OCI-LY1 (cell line): ENCODE measurements around the gene PXK.
A peak's percentile ranks its signal among the peaks of the same experiment; 100 is the strongest.

Experiments
- H2AFZ ChIP-seq: fragments of 200-600 bp; sonication (generic), shearing (Covaris generic); 2 replicates; pipeline ENCODE4 v1.6.0; 2014; ENCODE audit warnings: antibody characterized with exemption, mild to moderate bottlenecking, low read length
- H3F3A ChIP-seq: fragments of 200-600 bp; sonication (generic), shearing (Covaris generic); 2 replicates; pipeline ENCODE4 v1.6.0; 2014; ENCODE audit warnings: mild to moderate bottlenecking, antibody characterized with exemption, low read length, moderate library complexity; ENCODE audit not compliant: insufficient read depth
- H3K27ac ChIP-seq: fragments of 200-600 bp; sonication (generic); 2 replicates; pipeline ENCODE4 v1.5.1; 2014; ENCODE audit warnings: low read length, mixed run types, mild to moderate bottlenecking, low read depth; ENCODE audit not compliant: poor library complexity, severe bottlenecking
- H3K27me3 ChIP-seq: fragments of 200-600 bp; sonication (generic); 2 replicates; pipeline ENCODE4 v1.6.0; 2014; ENCODE audit warnings: antibody characterized with exemption, mild to moderate bottlenecking, low read length, moderate library complexity; ENCODE audit not compliant: insufficient read depth
- H3K36me3 ChIP-seq: fragments of 200-600 bp; sonication (generic); 2 replicates; pipeline ENCODE4 v1.6.1; 2014; ENCODE audit warnings: mild to moderate bottlenecking, antibody characterized with exemption, low read length, moderate library complexity, mixed read lengths; ENCODE audit not compliant: insufficient read depth
- H3K4me1 ChIP-seq: fragments of 200-600 bp; sonication (generic); 2 replicates; pipeline ENCODE4 v1.5.1; 2014; ENCODE audit warnings: mild to moderate bottlenecking, low read length, moderate library complexity; ENCODE audit not compliant: insufficient read depth, severe bottlenecking
- H3K4me2 ChIP-seq: fragments of 200-600 bp; sonication (generic), shearing (Covaris generic); 2 replicates; pipeline ENCODE4 v1.6.1; 2014; ENCODE audit warnings: low read length
- H3K4me3 ChIP-seq: fragments of 200-600 bp; sonication (generic); 2 replicates; pipeline ENCODE4 v1.5.1; 2014; ENCODE audit warnings: low read length, low read depth, mild to moderate bottlenecking, mixed read lengths; ENCODE audit not compliant: poor library complexity, severe bottlenecking
- H3K79me2 ChIP-seq: fragments of 200-600 bp; shearing (Covaris generic); 2 replicates; pipeline ENCODE4 v1.6.1; 2016; ENCODE audit warnings: mixed run types, low read length, mixed read lengths; ENCODE audit not compliant: insufficient read depth
- H3K9ac ChIP-seq: fragments of 200-600 bp; sonication (generic), shearing (Covaris generic); 2 replicates; pipeline ENCODE4 v1.6.1; 2014; ENCODE audit warnings: mild to moderate bottlenecking, low read length, mixed read lengths
- H3K9me2 ChIP-seq: fragments of 200-600 bp; sonication (generic), shearing (Covaris generic); 2 replicates; pipeline ENCODE4 v1.6.1; 2014; ENCODE audit warnings: low read depth, mild to moderate bottlenecking, low read length, mixed read lengths
- H3K9me3 ChIP-seq: fragments of 200-600 bp; shearing (Covaris generic); 2 replicates; pipeline ENCODE4 v1.6.1; 2014; ENCODE audit warnings: low read length, mixed read lengths
- H4K20me1 ChIP-seq: fragments of 200-600 bp; sonication (generic), shearing (Covaris generic); 2 replicates; pipeline ENCODE4 v1.6.0; 2016; ENCODE audit warnings: mild to moderate bottlenecking, low read length; ENCODE audit not compliant: insufficient read depth
- EZH2 ChIP-seq: fragments of 200-600 bp; sonication (generic), shearing (Covaris generic); IDR thresholded peaks from 2 replicates; pipeline ENCODE4 v1.8.0; 2017; ENCODE audit warnings: borderline replicate concordance, mixed run types, mild to moderate bottlenecking, antibody characterized with exemption, low read length, moderate library complexity, mixed read lengths
- TF ChIP-seq, protein P1 (sequence below): fragments of 200-600 bp; sonication (generic), shearing (Covaris generic); IDR thresholded peaks from 2 replicates; pipeline ENCODE4 v1.5.1; 2017; ENCODE audit warnings: mild to moderate bottlenecking, antibody characterized with exemption, low read length, moderate library complexity, mixed read lengths

The PXK gene

DNA sequence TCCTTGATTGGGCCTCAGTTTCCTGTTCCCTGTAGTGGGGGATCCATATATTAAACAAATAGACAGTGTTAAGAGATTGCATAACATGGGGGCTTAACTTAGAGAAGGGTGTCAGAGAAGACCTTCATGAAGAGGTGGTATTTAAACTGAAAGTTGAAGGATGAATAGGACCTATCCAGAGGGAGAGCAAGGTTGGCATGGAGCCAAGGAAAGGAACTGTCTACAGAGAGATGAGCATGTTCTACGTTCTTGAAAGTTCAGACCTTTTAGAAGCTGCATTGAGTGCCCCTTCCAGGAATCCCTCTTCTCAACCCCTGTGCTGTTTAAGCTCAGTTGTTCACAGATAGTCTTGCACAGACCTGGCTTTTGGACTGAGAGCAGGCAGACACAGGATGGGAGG, 24.0 kb upstream of the PXK start:
- H3K79me2 ChIP-seq, result peaks cover 31% of the 10 kb centered on the region
- H2AFZ ChIP-seq, result no peak overlapping the region
- H3K4me2 ChIP-seq, result 0 out of 2 replicates have a peak overlapping the region, but pooled peaks have one; percentile 90
- no peaks in the 10 kb centered on the region for H3K27me3 ChIP-seq
- H3K27ac ChIP-seq, result no peak overlapping the region
- no peaks in the 10 kb centered on the region for H3K9me2 ChIP-seq
- no peaks in the 10 kb centered on the region for H3K9me3 ChIP-seq
- no peak overlapping the region for H3K4me3 ChIP-seq
- H3F3A ChIP-seq, result no peaks in the 10 kb centered on the region
- peaks cover 20% of the 10 kb centered on the region for H3K4me1 ChIP-seq
- peaks cover 54% of the 10 kb centered on the region for H3K36me3 ChIP-seq
- no peaks in the 10 kb centered on the region for H4K20me1 ChIP-seq
- TF ChIP-seq, protein P1, sequence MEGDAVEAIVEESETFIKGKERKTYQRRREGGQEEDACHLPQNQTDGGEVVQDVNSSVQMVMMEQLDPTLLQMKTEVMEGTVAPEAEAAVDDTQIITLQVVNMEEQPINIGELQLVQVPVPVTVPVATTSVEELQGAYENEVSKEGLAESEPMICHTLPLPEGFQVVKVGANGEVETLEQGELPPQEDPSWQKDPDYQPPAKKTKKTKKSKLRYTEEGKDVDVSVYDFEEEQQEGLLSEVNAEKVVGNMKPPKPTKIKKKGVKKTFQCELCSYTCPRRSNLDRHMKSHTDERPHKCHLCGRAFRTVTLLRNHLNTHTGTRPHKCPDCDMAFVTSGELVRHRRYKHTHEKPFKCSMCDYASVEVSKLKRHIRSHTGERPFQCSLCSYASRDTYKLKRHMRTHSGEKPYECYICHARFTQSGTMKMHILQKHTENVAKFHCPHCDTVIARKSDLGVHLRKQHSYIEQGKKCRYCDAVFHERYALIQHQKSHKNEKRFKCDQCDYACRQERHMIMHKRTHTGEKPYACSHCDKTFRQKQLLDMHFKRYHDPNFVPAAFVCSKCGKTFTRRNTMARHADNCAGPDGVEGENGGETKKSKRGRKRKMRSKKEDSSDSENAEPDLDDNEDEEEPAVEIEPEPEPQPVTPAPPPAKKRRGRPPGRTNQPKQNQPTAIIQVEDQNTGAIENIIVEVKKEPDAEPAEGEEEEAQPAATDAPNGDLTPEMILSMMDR, result no peak
- TF ChIP-seq EZH2, result no peak
- peak overlapping the region; percentile 30; the same call in 1 of the 2 replicates for H3K9ac ChIP-seq

DNA sequence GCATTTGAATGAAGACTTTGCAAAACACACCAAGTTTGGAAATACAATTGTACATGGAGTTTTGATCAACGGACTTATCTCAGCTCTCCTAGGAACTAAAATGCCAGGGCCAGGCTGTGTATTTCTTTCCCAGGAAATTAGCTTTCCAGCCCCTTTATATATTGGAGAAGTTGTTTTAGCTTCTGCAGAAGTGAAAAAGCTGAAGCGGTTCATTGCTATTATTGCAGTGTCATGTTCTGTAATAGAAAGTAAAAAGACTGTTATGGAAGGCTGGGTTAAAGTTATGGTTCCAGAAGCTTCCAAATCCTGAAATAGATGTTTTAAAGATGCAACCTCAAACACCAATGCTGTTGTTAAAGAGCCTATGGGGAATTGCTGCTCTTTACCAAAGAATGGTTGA, 14.9 kb upstream of the PXK start:
- Histone ChIP-seq H3K79me2 (no peaks in the 10 kb centered on the region), H3K36me3 (peaks cover 62% of the 10 kb centered on the region), H3K4me3 (no peak overlapping the region), H3K27ac (no peak overlapping the region), H3F3A (no peaks in the 10 kb centered on the region), H3K9ac (no peak overlapping the region), H3K9me2 (no peaks in the 10 kb centered on the region), H3K9me3 (no peaks in the 10 kb centered on the region), H3K4me1 (peaks cover 17% of the 10 kb centered on the region), H4K20me1 (no peaks in the 10 kb centered on the region), H2AFZ (no peak overlapping the region), H3K4me2 (no peak overlapping the region), H3K27me3 (no peaks in the 10 kb centered on the region)
- TF ChIP-seq, protein P1, result no peak
- TF ChIP-seq EZH2, result no peak

DNA sequence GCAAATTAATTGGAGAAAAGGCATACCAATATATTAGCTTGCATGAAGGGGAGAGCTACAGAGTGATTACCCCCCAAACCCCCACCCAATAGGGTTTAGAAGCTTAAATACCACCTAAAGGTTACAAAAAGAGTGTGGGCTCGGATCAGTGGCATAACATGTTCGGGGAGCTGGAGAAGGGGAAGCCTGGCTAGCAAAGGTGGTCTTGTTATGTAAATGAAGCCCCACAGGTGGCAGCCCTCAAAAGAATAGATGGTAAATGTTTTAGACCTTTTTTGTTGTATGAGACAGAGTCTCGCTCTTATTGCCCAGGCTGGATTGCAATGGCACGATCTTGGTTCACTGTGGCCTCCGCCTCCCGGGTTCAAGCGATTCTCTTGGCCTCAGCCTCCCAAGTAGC, 10.9 kb upstream of the PXK start:
- peak overlapping the region; percentile 87 for H3K27ac ChIP-seq
- no peaks in the 10 kb centered on the region for H3K9me3 ChIP-seq
- peak overlapping the region; percentile 7; the same call in 1 of the 2 replicates for H3K4me2 ChIP-seq
- peaks cover 25% of the 10 kb centered on the region for H3K36me3 ChIP-seq
- peak overlapping the region; percentile 15; the same call in 1 of the 2 replicates for H3K9ac ChIP-seq
- no peak for TF ChIP-seq EZH2
- TF ChIP-seq, protein P1, result no peak
- H3K4me1 ChIP-seq, result peaks cover 54% of the 10 kb centered on the region
- H2AFZ ChIP-seq, result no peak overlapping the region
- no peaks in the 10 kb centered on the region for H3K27me3 ChIP-seq
- H3K79me2 ChIP-seq, result no peaks in the 10 kb centered on the region
- no peaks in the 10 kb centered on the region for H4K20me1 ChIP-seq
- no peaks in the 10 kb centered on the region for H3F3A ChIP-seq
- no peaks in the 10 kb centered on the region for H3K9me2 ChIP-seq
- no peak overlapping the region for H3K4me3 ChIP-seq
